GM19468 (cell line): ENCODE measurements around the gene TRPV6.

Experiments
- ATAC-seq: cut with Tn5 transposase; IDR thresholded peaks from one replicate; pipeline ENCODE4 v1.9.1; 2021; ENCODE audit warnings: mild to moderate bottlenecking, moderate library complexity, moderate number of reproducible peaks; ENCODE audit not compliant: unreplicated experiment; ENCODE audit errors: extremely low read depth

TRPV6 gene

DNA sequence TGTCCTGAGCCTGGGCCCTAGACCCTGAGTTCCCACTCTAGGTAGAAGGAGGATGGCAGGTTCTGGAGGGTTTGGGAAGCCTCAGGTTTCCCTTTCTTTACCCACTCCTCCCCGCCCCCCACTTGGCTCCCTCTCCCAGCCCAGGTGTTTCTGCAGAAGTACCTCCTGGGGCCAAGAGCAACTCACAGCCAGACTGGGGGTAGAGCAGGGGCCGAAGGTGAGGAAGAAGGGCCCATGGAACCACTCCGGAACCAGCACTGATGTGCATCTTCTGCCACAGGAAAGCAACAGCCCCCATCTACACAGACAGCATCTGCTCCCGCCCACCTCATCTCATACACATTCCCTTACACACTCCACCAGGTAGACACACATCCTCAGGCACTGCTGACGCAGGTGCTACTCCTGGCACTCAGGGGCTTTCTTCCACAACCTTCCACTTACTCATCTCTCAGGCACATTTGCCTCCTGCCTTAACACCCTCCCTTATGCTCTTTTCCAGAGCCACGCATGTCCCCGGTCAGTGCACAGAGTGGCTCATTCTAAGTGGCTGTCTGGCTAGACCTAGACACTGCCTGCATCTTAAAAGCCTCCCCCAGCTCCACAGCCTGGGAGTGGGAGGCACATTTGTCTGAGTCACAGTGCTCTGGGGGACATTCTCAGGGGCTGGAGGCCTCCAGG, 28.8 kb downstream of the TRPV6 start:
- ATAC-seq = no peak

DNA sequence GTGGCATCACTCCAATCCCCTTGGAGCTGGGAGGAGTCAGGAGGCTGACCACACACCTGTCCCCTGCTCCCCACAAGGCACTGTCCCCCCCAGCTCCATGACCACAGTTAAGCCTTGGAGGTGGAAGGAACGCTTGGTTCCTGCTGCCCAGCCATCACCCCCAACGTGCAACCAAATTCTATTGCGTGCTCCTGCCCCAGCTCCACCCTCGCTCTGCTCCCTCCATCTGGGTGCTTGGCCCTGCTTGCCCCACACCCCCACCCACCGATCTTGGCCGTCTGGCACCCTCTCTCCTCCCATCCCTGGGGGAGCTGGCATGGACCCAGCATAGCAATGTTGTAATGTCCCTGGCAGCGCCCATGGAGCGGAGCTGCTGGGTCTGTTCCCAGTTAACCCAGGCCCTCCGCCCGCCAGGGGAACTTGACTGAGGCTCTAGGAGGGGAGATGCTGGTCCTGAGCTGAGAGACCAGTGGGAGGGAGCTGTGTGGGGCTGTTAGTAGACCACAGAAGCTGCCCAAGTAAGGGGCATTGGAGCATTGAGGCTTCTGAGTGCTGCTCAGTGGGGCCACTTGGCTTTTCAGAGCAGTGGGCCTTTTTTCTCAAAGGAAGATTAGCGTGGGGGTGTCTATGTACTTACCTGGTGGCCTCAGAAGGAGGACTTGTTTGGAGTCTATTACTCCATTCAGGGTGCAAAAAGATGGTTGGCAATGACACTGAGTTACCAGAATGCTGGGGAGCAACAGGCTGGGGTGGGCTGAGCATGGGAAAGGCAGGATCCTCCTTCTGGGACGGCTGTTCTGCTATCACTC, 29.6 kb downstream of the TRPV6 start:
- no peak for ATAC-seq

DNA sequence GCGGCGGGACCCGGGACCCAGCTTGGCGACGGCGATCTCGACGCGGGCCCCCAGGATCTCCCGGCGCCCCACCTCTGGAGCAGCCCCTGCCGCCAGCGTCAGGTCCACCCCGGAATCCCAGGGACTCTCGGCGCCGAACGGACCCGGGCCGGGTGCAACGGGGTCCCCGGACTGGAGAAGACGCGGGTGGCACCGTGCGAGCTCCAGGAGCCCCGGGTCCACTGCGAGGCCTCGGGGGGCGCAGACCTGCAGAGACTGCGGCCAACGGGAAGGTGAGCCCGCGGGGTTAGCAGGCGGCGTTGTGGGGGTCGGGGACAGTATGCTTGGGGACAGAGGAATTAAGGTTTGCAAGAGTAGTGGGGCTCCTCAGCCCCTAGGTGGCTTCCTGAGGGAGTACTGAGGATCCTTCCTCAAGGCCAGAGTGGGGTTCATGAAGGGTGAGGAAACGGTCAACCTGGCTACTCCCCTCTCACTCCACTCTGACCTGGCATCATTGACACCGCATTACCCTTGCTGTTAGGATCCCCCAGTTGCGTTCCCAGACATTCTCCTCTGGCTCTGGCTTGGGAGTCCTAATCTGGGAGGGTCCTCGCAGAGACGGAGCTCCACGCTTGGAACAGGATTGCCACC, 30.3 kb downstream of the TRPV6 start:
- ATAC-seq = no peak

DNA sequence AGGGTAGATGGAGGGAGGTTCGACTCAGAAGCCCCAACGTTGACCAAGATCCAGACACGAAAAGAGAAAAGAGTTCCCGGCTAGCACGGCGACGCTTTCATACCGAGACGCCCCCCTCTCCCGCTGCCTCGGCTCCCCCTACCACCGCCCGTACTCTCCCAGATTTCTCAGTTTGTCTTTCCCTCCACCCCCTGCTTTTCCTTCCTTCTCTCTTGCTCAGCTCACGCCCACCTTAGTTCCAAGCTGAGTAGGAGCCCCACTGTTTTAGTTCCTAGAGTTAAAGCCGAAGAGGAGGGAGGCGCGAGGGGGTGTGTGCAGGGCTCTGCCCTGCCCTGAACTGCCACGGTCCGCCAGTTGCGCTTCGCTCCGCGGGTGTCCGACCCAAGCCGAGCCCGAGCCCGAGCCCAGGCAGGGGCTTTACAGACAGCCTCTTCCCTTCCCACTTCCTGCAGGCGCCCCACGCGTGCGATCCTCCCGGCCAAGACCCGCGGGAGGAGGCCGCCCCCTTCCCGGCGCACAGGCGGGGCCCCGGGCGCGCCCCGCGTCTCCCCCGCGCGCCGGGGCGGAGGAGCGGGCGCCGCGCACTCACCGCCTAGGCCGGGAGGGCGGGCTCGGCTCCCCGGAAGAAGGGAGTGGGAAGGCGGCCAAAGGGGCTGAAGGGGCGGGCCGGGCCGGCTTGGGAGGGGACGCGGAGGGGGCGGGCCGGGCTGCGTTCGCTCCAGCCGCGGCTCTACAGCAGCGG, 31.0 kb downstream of the TRPV6 start, which contains the start of gene EPHB6:
TSS of gene EPHB6 (plus strand) at position 705 of the 742 bp plus-strand sequence. CDS start 8,152 bp downstream, outside the sequence.
- ATAC-seq = peak; percentile 34

DNA sequence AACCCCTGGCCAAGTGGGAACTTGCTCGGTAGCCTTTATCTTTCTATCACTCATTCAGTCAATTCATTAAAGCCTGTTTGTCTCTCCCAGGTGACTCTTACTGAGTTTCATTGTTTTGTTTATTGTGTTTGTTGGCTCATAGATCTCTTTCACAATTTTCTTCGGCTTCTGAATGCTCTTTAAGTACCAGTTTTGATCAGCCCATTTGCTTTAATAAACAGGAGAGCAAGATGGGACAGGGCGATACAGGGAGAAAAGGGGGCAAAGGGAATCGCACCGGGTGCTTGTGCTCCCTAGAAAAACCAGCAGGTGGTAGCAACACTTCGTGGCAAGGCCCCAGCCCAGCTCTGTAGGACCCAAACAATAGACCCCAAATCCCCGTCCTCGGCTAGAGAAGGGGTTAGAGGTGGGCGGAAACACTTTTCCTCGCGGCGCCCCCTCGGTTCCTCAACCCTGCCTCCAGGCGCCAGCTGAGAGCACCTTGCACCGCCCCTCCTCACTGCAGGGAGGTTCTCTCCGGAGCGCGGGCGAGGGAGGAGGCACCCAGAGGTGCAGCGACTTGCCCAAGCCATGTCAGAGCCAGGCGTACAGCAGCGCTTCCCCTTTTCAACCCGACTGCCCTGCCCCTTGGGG, 31.7 kb downstream of the TRPV6 start:
- peak; percentile 78 for ATAC-seq

DNA sequence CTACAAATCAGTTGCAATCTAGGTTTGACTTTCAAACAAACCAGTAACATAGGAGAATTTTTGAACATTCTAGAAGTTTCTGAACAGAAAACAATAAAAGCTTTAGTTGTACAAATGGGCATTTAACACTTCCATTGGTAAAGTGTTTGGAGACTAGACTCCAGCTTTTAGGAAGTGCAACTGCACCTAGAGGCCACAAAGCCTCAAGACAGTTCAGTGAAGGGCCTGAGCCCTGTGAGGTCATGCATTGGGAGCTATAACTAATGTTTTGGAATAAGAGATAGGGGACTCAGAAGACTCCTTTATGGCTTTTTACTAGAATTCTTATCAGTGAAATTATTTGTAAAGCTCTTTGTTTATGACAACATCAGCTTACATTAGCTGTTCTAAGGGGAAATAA, 33.6 kb downstream of the TRPV6 start:
- no peak for ATAC-seq

DNA sequence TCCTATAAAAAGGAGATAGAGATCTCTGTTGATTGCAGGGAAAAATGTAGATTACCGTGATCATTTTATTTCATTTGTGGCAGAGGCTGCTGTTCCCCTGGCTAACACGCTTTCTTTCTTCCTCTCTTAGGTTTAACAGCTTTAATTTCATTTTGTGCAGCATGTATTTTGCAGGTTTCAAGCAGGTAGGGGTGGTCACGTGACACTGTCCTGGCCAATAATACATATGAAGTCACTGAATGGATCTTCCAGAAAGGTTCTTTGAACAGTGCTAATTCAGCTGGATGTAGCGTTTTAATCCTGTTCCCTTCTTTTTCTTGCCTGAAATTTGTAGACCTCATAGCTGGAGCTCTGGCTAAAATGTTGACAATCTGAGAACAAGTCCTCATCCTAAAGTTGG, 34.3 kb downstream of the TRPV6 start:
- ATAC-seq = no peak

DNA sequence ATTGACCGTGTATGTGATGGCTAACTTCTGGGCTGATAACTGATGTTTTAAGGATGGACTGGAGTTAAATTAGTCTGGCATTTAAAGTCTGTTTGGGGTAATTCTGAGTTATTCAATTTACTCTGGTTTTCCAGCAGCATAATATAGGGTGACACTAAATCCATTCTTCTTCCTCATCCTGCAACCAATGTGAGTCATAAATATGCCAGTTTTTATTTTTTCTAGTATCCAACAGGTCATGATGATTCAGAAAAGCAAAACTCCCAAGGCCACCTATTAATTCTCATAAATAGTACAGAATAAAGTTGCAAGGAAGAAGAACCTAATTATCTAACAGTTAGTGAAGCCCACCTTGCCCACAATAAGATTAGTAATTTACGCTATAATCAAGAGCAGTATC, 38.2 kb downstream of the TRPV6 start:
- ATAC-seq = no peak

DNA sequence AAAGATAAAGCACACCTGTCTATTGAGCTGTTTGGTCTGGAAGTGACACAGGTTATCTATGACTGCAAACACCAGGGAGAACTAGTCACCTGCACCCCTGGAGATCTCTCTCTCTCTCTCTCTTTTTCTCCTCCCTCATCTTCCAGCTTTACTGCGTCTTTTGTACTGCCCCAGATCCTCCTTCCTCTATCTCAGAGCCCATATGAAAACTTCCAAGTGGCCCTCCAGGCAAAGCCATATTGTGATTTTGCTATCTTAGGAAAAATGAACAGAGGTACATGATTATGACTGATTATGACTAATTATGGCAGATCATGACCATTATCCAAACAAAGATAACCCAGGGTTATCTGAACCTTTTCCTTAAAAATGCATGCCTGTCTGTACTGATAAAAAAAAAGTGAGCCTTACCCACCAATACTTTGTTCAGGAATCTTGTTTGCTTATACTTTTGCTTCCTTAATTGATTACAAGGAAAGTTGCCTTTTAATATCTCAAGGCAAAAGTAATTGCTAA, 43.2 kb downstream of the TRPV6 start:
- no peak for ATAC-seq

DNA sequence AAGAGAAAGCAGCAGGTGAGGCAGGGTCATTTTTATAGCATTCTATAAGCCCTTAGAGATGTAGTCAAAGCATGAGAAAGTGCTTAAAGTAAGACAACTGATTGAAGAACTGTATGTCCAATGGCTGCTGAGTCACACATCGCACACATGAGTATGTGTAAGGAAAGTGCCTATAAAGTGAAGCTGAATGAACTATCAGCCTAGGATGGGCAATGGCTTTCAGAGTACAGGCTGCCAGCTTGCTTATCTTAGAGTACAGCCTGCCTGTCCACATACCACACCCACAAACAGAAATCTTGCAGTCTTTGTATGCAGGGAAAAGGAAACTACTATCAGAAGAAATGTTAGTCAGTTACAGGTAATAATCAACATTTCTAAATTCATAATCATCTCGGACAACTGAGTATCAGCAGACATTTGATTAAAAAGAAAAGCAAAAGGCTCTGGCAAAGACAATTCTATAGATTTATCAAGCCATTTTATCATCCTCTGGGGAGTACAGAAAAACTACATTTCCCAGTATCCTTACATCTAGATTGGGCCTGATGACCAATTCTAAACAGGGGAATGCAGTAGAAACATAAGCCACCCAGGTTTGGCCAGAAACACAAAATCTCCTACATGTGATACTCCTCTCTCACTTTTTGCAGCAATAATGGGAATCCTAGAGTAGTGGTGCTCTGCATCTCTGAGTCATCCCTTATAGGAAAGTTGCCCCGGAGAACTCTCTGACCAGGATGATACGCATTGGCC, 46.9 kb downstream of the TRPV6 start:
- ATAC-seq = no peak

DNA sequence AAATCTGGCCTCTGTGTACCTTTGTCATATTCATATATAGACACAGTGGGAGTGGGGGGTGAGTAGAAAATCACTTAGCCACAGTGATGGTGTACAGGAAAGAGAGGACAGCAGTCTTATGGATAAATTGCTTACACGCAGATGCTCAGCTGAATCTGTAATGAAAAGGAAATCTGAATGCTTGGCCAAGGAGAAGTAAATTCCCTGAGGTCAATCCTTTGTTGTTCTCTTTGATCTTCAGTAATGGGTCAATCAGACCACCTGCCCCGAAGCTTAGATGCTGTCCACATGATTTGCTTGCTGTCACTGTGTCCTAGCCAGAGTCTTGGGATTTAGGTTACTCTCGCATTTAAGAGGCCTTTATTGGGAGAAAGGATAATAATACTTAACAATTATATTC, 49.1 kb downstream of the TRPV6 start:
- ATAC-seq = no peak

DNA sequence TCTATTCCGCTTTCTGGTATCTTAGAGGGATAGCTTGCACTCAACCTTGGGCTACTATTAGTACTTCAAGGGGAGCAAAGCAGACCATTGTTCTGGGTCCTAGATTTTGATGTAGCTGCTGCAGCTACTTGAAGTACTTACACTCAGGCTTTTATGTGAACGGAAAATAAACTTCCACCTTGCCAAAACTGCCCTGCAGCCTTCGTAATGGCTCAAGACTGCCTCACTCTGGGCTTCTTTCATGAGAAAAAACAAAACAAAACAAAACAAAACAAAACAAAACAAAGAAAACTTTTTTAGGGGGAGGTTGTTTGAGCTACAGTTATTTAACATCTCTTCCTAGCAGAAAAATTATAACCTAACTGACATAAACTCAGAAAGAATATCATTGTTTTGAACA, 50.1 kb downstream of the TRPV6 start:
- no peak for ATAC-seq

DNA sequence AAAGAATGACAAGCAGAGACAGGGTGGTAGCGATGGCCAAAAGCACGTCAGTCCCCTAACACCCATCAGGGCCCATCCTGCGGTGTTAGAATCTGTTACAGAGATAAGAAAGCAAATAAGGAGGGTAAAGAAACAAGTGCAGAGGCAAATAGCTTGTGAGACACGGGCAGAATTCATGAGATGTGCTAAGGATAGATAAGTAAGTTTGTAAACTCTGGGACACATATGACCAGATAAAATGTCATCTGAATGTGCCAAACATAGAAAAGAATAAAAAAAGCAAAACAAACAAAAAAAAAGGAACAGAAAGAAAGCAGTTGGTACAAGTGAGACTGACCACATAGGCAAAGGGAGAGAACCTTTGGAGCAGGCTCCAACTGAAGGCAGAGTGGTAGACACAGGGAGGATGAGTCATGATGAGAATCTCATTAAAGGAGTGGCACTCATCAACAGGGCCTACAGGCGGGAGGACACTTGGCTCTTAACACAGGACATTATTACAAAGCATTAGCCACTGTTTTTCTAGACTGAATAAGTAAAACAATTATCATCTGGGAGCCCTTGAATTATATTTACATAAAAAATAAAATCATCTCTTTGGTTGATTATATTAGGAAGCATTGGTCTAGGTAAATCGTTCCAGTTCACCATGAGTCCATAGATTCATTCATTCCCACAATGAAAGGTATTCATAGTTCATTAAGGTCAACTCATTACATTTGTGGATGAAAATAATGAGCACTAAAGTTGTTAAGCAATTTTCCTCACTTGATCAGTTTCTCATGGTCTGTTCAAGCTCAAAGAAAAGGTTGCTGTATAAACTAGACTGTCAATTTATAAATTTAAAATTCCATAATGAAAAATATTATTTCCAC, 52.1 kb downstream of the TRPV6 start:
- ATAC-seq = no peak

DNA sequence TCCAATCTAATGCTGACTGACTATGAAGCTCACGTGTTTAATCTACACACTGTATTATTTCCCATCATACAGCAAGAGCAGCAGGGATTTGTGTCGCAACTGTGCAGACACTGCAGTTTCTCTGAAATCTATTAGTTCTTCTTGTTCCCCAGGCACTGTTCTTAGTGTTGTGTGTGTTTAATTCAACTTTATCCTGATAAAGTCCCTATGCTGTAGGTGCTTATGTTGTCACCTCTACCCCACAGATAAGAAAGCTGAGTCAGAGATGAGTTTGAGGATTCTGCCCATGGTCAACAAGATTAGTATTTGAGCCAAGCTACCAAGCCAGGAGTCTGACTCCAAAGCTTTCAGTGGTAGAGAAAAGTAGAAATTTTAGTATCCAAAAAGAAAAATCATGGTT, 53.1 kb downstream of the TRPV6 start:
- no peak for ATAC-seq

DNA sequence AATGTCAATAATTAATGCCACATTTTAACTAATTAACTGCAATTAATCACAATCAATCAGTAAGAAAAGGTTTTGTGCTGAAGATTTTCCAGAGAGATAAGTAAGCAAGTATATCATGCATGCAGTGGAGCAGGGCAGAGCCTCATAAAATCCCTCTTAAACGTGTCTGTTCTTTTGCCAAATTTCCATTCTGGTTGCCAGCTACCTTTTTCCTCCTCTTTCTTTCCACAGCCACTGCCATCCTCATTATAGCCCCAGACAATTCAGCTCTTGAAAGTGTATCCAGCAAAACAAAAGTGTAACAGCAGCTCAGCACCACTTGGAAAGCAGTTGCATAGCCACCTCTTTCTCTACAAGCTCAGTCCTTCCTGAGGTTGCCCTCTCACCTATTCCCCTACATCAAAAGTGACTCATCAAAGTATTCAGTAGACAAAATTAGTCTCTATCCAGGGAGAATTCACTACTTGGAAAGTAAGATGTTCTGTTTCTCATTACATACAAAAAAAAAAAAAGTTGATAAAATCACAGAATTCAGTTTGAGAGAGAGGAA, 57.5 kb downstream of the TRPV6 start:
- ATAC-seq = no peak

DNA sequence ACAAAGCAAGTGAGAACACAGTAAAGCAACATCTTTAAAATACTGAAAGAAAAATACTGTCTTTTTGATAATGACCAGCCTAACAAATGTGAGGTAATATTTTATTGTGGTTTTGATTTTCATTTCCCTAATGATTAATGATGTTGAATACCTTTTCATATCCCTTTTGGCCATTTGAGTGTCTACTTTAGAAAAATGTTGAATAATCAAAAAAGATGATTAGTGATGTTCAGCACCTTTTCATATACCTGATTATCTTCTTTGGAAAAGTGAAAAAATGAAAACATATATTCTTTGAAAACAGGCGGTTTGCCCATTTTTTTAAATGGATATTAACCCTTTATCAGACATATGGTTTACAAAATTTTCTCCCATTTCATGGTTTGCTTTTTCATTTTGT, 62.8 kb downstream of the TRPV6 start:
- no peak for ATAC-seq
